HG03108 (cell line): ENCODE measurements around the gene RPP25L.
A peak's percentile ranks its signal among the peaks of the same experiment; 100 is the strongest.
"Not testable (repeated sequence)": the region's sequence is repeated elsewhere in the genome, so short reads cannot be mapped to it uniquely, and the experiment has no call there.

Source experiments
- ATAC-seq: cut with Tn5 transposase; IDR thresholded peaks from one replicate; pipeline ENCODE4 v1.9.1; 2021; ENCODE audit warnings: moderate library complexity; ENCODE audit not compliant: unreplicated experiment

The RPP25L gene, protein sequence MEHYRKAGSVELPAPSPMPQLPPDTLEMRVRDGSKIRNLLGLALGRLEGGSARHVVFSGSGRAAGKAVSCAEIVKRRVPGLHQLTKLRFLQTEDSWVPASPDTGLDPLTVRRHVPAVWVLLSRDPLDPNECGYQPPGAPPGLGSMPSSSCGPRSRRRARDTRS

DNA sequence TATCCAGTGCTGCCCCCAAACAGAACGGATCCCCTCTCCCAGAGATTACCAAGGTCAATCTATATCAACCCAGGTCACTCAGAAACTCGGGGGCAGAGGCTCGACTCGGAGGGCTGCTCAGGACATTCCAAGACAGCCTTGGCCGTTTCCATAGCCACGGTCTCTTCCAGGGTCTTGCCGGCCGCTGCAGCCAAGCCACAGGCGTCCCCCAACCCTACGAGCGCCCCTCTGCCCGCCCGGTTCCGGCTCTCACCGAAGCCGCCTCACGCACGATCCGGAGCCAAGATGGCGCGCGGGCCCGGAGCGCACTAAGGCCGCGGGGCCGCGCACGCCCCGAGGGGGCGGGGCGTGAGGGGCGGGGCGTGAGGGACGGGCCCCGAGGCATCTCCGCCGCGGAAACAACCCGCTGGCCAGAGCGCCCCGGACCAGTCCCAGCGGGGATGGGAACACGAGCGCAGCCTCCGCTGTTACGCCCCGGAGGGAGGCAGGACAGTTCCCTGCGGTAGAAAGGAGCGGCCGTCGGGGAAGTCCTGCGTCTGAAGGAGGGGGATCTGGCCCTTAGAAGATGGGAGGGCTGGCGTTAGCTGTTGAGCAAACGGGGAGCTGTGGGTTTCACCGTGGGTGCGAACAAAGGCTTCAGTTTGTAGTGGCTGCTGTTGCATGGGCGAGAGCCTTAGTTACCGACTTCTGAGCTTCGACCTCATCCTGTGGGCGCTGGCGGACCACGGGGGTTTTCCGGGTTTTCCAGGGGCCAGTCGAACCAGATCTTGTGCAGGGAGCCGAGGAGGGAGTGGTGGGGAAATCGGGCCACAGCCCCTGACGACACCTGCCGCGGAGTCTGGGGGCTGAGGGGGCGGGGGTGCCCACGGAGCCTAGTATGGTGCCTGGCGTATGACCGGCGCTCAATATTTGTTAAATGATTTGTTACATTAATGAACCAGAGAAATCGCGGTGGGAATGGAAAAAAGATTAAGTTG is at the start of gene RPP25L:
Gene RPP25L, minus strand, starts transcription at position 287 of the 977 bp plus-strand sequence. CDS start 801 bp downstream, outside the sequence.
- ATAC-seq: peak; percentile 81

DNA sequence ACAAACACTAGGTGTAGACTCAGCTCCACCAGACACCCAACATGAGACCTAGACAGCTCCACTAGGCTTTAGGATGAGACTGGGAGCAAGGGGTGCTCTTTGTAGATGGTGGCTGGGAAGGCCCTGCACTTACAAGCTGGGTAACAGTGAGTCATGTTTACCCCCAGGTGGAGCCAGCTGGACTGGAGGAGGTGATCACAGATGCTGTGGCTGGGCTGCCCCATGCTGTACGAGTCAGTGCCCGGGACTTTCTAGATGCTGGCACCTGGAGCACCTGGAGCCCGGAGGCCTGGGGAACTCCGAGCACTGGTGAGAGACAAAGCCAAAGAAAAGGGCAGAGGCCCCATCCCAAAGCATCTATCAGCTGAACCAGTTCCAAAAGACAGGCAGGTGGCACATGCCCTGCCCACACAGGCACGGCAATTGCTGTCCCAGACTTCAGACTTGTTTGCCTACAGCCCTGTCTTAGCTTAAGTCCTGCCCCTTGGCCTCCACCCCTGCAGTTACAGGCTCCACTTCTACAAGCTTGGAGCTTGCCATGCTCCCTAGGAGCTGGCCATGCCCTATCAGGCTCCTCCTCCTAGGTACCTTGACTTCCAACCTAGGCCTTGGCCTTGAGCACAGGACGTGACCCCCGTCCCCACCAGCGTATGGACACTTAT is 47.8 kb upstream of the RPP25L start:
- no peak for ATAC-seq

DNA sequence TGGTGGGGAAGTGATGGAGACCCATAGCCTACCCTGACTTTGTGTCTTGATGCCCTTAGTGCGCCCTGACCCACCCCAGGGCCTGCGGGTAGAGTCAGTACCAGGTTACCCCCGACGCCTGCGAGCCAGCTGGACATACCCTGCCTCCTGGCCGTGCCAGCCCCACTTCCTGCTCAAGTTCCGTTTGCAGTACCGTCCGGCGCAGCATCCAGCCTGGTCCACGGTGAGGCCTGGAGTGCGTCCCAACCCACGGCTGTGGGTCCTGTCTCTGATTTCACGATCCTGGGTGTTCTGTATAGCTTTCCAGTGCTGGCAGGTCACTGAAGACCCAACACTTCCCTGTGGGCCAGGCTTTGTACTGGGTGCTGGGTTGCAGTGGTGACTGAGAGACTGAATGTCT is 46.6 kb upstream of the RPP25L start:
- ATAC-seq: no peak

DNA sequence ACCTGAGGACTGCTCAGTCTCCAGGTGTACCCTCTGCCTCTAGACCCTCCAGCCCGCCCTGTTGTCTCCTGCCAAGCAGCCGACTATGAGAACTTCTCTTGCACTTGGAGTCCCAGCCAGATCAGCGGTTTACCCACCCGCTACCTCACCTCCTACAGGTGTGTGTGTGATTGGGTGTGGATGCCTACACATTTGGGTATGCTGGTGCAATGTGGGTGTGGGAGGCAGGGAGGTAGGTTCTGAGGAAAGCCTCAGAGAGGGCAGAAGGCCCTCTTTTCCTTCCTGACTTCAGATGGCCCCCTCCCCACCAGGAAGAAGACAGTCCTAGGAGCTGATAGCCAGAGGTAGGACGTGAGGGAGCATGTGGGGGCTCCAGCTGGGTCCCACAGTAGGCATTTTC is 45.1 kb upstream of the RPP25L start:
- ATAC-seq: no peak

DNA sequence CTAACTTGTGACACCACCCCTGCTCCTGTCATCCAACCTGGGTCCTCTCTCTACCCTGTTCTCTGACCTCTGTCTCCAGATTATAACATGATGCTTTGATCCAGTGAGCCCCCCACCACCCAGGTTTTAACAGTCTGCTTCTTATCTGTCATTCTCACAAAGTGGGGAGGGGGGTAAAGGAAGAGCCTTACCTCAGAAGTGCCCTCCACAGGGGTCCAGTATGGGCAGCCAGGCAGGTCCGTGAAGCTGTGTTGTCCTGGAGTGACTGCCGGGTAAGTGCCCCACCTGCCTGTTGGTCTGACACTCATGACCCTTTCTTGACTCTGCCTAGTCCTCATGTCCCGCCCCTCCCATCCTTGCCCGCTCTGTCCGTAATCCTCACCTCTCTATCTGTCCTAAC is 43.5 kb upstream of the RPP25L start:
- no peak for ATAC-seq

DNA sequence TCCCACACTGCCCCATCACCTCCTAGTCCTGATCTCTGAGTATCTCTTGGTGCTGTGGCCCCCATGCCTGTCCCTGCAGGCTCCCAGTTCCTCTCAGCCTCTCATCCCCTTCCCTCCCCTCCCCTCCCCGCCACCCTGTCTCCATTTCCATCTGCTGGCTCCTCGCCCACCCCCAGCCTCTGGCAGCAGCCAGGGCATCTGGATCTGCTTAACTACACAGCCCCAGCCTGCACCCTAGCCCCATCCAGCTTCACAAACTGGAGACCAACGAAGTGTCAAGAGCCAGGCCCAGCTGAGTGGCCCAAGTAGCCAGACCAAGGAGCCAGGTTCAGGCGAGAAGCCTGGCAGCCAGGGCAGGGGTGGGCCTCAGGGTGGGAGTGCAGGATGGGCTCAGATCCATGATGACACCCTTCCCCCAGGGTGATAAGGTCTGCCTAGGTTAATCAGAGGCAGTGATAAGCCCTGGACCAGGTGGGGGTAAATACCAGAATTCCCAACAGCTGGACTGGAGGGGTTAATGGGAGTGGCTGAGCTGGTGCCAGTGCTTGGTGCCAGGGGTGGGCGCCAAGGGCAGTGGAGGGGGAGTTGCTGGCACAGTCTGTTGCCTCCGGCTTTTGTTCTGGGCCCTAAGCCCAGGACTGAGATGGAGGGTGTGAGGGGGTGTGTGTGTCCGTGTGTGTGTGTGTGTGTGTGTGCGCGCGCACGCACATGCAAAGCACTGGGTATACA is 42.6 kb upstream of the RPP25L start:
- ATAC-seq: no peak

DNA sequence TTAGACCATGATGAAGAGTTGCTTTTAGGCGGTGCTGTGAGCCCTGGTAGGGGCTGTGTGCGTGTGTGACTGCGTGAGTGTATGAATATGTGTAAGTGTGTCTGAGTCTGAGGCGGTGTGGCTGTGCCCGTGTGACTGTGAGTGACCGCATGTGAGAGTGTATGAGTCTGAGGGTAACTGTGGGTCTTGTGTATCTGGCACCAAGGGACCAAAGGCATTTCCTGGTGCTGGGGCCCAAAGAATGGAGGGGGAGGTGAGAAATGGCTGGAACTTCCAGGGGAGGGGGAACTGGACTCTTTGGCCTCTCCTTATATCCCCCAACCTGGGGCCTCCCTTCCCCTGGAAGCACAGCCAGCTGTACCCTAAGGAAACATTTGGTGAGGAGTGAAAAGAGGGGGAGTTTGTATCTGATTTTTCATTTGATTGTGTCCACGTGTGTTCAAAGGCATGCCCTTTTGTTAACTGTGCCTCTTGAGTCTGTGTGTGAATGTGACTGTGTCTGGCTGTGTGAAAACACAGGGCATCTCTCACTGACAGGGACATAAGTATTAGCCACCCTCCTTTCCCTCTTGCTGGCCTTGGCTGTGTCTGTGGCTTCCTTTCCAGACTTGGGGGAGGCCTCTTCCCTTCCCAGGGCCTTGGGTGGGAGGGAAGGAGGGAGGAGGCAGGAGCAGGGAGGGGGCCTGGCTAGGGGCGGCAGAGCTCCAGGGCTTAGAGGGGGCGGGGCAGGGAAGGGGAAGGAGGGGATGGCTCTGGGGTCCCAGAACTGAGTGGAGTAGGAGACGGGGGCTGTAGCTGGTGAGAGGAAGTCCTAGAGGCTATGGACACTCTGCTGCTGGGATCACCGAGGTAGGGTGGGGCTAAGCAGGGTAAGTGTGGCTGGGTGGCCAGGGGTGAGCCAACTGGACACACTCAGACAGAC is 41.5 kb upstream of the RPP25L start:
- ATAC-seq: no peak

DNA sequence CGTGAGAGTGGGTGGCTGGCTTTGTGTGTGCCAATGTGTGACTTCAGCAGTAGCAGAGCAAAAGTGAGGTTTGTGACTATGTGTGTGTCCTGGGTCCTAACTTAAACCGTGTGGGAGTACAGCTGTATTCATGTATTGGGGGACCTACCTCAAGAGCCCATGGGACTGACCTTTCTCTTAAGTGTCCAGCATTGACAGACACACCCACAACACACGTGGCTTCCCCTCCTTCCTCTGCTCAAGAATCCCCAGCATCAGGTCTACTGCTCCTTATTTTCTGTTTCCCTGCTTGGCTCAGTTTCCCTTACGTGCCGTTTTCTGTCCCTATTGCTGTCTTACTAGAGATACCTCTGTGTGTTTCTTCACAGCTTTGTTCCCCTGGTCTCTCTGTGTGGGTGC is 40.7 kb upstream of the RPP25L start:
- ATAC-seq: no peak

DNA sequence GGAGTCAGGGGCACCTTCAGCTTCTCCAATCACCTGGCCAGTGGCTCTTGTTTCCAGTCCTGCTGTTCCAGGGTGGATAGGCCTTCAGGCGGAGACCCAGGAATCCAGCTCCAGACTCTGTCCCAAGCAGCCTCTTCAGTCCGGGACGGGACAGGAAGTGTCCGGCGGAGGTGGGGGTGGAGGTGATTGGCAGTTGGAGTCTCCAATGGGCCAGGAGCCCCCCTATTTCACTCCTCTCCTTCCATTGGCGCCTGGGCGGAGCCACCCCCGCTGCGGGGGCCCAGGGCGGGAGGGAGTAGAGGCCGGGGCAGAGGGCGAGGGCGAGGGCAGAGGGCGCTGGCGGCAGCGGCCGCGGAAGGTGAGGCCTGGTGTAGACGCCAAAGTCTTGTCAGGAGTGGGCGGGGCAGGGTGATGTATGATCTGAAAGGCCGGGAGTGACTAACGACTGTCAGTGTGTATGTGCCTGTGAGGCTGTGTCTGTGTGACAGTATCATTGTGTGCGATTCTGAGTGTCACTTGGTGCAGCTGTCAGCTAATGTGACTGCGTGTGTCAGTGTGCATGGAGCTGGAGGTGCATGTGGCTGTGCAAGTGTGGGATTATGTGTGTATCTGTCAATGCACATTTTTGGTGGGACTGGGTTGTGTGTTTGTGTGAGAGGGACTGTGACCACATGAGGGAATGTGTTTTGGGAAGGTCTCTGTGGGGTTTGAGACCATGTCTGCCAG is 40.1 kb upstream of the RPP25L start, which contains the start of gene IL11RA:
Gene IL11RA, plus strand, starts transcription at position 310 of the 726 bp plus-strand sequence. CDS start 3,033 bp downstream, outside the sequence.
- ATAC-seq: no peak

DNA sequence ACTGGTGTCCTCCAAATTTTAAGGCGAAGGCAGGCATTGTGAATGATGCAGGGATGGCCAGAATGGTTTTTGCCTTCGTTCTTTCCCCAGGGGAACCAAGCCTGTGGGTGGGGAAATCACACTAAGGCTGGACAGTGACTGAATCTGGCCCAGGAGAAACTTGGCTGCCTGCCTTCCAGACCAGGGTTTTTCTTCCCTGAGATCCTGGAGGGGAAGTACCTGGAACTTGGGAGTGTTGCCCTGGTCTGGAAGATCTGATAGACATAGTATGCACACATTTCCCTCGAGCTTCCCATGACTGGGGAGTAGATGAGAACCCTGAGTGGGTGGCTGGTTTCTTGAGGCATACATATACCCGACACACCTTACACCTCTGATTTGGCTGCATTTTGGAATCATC is 39.4 kb upstream of the RPP25L start:
- no peak for ATAC-seq

DNA sequence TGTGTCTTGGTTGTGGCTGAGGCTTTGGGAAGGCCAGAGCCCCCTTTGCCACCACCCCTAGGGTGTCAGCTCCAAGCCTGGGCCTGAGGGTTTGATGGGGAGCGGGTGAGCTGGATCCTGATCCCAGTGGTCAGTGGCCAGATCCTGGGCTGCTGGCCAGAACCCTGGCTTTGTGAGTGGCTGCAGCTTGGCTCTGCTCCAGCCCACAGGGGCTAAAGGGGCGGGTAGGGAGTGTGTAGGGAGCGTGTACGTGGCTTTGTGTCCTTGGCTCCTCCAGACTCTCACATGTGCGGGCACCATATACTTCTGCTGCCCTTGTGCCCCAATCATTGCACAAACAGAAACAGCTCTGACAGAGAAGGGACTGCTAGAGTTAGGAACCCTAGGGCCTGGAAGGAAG is 38.9 kb upstream of the RPP25L start:
- ATAC-seq: no peak

DNA sequence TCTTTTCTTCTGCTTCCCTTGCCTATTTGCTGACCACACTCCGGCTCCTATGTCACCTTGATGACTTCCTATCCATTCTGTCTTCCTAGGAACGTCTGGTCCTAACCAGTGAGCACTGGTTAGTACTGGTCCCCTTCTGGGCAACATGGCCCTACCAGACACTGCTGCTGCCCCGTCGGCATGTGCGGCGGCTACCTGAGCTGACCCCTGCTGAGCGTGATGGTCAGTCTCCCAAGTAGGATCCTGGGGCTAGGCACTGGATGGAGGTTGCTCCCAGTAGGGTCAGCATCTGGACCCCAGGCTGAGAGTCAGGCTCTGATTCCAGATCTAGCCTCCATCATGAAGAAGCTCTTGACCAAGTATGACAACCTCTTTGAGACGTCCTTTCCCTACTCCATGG is 36.8 kb upstream of the RPP25L start:
- ATAC-seq: no peak

DNA sequence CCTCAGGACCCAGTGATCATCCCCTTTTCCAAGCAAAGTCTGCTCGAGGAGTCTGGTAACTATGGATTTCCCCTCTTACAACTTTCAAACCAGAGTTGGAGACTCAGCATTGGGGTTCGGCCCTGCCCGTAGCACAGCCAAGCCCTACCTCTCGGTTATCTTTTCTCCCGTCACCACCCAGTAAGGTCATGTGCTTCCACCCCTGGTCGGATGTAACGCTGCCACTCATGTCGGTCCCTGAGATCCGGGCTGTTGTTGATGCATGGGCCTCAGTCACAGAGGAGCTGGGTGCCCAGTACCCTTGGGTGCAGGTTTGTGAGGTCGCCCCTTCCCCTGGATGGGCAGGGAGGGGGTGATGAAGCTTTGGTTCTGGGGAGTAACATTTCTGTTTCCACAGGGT is 35.8 kb upstream of the RPP25L start:
- no peak for ATAC-seq

DNA sequence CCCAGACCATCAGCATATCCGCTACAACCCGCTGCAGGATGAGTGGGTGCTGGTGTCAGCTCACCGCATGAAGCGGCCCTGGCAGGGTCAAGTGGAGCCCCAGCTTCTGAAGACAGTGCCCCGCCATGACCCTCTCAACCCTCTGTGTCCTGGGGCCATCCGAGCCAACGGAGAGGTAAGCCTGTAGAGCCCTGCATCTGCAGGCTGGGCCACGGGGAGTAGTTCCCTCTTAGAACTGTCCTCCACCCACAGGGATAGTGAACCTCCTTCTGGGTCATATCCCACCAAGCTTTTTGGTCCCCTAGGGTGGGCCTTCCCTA is 35.1 kb upstream of the RPP25L start:
- peak; percentile 22 for ATAC-seq

DNA sequence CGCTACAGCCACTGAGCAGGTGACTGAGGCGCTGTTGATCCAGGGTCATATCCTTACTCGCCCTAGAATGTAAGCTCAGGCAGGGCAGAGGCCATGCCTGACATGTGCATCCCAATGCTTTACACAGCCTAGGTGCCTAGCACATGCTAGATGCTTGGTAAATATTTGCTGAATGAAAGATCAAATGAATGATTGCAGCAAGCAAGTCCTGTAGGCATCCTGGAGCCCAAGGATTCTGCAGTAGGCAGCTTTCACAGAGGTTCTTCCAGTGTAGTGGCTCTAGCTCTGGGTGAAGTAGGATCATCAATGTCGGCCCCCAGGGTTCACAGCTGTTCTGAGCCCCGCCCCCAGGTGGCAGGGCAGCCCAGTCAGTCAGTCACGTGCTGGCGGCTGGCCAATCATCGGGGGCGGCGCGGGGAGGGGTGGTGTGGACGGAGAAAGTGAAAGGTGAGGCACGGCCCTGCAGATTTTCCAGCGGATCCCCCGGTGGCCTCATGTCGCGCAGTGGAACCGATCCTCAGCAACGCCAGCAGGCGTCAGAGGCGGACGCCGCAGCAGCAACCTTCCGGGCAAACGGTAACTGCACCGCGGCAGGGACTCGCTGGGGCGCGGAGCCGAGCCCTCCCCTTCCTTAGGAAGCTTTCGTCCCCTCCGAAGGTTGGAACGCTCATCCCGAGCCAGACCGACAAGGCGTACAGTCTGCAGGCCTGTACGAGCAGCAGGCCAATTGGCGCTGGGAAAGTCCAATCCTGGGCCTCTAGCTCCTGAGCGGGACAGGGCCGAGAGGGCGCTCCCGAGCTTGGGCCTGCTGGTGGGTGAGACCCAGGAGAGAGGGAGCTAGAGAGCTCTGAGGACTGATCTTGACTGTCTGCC is 34.5 kb upstream of the RPP25L start, which contains the start of gene GALT:
Gene GALT, plus strand, starts transcription at position 465 of the 873 bp plus-strand sequence. Its CDS starts 30 bp downstream, at position 495.
- peak; percentile 81 for ATAC-seq

DNA sequence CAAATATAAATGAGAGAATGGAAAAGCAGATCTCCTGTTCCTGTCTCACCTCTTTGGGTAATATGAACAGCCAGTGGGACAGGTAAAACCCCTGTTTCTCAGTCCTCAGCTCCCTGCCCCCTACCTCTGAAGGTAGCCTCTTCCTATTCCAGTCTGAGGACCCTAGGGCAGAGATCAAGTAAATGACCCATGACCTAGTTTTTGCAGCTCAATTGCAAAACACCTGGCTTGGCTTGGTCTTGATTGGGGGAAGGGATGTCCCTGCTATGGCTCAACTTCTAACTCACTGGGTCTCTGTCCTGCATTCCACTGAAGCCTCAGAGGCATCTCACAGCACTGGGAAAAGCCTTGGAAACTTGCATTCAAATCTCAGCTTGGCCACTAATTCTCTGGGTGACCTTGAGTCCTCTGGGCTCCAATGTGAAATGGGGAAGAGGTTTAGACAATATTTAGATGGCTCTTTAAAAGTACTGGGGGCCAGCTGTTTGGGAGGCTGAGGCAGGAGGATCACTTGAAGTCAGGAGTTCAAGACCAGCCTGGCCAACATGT is 32.9 kb upstream of the RPP25L start:
- ATAC-seq: no peak

DNA sequence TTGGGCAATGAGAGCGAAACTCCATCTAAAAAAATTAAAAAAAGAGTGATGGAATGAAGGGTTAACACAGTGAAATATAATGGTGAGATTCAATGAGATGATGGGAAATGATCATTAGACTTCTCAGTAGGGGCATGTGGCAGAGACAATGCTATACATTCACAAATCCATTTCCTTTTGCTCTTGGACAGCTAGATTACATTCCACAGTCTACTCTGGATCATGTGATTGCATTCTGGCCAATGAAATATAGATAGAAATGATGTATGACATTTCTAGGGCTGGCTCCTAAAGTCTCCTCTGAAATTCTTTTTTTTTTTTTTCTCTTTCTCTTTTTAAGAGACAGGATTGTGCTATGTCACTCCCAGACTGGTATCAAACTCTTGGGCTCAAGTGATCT is 30.8 kb upstream of the RPP25L start:
- no peak for ATAC-seq

DNA sequence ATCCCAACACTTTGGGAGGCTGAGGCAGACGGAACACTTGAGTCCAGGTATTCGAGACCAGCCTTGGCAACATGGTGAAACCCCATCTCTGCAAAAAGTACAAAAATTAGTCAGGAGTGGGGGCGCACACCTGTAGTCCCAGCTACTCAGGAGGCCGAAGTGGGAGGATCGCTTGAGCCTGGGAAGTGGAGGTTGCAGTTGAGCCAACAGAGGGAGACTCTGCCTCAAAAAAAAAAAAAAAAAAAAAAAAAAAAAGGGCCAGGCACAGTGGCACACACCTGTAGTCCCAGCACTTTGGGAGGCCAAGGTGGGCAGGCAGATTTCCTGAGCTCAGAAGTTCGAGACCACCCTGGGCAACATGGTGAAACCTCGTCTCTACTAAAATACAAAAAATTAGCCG is 27.4 kb upstream of the RPP25L start:
- not testable (repeated sequence) for ATAC-seq
